PFSK-1 (cell line): Measurements from ENCODE around the gene RAD51B.

Experiments used
- FOXP2 ChIP-seq: optimal IDR thresholded peaks from 2 replicates; pipeline ENCODE3; 2011; ENCODE audit warnings: borderline replicate concordance, control low read depth, inconsistent platforms; ENCODE audit not compliant: insufficient read depth; ENCODE audit errors: extremely low read length, extremely low read depth
- POLR2AphosphoS5 ChIP-seq: IDR thresholded peaks from 2 replicates; pipeline ENCODE4 v1.6.1; 2012; ENCODE audit warnings: low read depth, mild to moderate bottlenecking, control low read depth, low read length, moderate library complexity
- SIN3A ChIP-seq: IDR thresholded peaks from 2 replicates; pipeline ENCODE4 v1.6.1; 2012; ENCODE audit warnings: mild to moderate bottlenecking, low read length, moderate library complexity, borderline replicate concordance; ENCODE audit not compliant: insufficient read depth
- TAF1 ChIP-seq: IDR thresholded peaks from 2 replicates; pipeline ENCODE4 v1.6.1; 2012; ENCODE audit warnings: low read length, control low read depth, borderline replicate concordance; ENCODE audit not compliant: insufficient read depth
- TF ChIP-seq, protein P1 (sequence below), 2 experiments: IDR thresholded peaks; 2 replicates each; pipeline versions ENCODE4 v1.6.1 to v1.8.0; 2011 to 2012; ENCODE audit warnings: low read depth in 2 of 2, low read length in 2 of 2, control low read depth in 1 of 2, inconsistent platforms in 1 of 2, mild to moderate bottlenecking in 1 of 2, moderate library complexity in 1 of 2; ENCODE audit not compliant: insufficient read depth in 1 of 2

The RAD51B gene

DNA sequence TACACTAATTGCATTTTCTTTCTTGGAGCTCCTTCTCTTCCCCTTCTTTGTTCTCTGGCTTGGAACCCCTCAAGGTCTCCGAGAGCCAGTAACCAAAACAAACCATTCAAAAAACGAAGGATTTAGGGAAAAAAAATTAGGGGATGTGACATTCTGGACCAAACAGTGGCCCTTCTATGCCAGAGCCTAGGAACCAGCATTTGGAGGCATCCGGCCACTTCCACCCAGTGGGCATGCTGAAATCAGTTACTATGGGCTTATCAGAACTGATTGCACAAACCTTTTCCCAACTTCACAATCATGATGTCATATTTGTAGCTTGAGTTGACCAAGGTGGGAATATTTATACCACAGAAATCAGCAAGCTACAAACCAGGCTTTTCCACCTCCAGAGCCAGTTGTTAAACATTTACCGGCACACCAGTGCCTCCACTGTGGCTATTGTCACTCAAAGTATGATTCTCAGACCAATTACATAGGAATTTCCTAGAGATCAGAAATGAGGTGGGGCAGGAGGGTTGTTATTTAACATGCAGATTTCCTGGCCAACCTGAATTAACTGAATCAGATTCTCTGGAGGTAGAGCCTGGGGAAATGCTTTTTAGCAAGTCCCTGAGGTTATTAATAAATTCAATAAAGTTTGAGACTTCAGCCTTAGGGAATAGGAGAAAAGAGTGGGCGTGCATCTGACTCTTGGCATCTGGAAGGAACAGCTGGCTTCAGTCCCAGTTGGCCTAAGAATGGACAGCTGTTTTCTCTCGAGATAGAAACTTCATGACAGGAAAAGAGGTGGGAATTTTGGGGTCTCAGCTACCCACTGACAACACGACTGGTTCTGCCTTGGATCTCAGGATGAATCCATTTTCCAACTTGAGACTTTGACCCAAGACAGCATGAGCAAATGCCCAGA, 699.4 kb downstream of the RAD51B start:
- TF ChIP-seq POLR2AphosphoS5 (no peak), FOXP2 (no peak), SIN3A (no peak), TAF1 (no peak)
- TF ChIP-seq, protein P1, sequence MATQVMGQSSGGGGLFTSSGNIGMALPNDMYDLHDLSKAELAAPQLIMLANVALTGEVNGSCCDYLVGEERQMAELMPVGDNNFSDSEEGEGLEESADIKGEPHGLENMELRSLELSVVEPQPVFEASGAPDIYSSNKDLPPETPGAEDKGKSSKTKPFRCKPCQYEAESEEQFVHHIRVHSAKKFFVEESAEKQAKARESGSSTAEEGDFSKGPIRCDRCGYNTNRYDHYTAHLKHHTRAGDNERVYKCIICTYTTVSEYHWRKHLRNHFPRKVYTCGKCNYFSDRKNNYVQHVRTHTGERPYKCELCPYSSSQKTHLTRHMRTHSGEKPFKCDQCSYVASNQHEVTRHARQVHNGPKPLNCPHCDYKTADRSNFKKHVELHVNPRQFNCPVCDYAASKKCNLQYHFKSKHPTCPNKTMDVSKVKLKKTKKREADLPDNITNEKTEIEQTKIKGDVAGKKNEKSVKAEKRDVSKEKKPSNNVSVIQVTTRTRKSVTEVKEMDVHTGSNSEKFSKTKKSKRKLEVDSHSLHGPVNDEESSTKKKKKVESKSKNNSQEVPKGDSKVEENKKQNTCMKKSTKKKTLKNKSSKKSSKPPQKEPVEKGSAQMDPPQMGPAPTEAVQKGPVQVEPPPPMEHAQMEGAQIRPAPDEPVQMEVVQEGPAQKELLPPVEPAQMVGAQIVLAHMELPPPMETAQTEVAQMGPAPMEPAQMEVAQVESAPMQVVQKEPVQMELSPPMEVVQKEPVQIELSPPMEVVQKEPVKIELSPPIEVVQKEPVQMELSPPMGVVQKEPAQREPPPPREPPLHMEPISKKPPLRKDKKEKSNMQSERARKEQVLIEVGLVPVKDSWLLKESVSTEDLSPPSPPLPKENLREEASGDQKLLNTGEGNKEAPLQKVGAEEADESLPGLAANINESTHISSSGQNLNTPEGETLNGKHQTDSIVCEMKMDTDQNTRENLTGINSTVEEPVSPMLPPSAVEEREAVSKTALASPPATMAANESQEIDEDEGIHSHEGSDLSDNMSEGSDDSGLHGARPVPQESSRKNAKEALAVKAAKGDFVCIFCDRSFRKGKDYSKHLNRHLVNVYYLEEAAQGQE (IDR thresholded peaks at IDR 0.05; ENCODE audit: insufficient read depth in 1 of 2, low read depth in 2 of 2, low read length in 2 of 2), result no peak

DNA sequence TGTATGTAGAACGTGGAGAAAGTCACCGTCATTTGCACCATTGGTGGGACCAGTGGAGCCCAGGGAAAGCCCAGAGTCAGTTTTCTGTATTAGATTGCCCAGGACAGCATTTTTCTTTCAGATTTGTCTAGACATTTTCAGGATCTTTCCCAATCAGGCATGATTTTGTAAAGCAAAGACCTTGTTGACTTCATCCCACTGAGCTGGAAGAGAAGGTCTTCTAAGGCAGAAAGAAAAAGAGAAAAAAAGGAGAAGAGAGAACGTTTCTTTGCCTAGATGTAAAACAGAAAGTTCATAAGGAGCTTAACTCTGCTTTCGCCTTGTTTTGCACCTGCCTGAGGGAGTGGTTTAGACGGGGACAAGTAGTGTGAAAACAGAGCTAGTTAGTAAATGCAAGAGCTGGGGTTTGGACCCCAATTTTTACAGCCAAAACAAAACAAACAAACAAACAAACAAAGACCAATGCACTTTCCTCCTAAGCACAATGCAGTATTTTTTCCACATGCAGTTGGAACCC, 700.1 kb downstream of the RAD51B start:
- no peak for TF ChIP-seq POLR2AphosphoS5
- no peak for TF ChIP-seq TAF1
- no peak for TF ChIP-seq FOXP2
- TF ChIP-seq, protein P1 (IDR thresholded peaks at IDR 0.05; ENCODE audit: insufficient read depth in 1 of 2, low read depth in 2 of 2, low read length in 2 of 2), result no peak
- no peak for TF ChIP-seq SIN3A

DNA sequence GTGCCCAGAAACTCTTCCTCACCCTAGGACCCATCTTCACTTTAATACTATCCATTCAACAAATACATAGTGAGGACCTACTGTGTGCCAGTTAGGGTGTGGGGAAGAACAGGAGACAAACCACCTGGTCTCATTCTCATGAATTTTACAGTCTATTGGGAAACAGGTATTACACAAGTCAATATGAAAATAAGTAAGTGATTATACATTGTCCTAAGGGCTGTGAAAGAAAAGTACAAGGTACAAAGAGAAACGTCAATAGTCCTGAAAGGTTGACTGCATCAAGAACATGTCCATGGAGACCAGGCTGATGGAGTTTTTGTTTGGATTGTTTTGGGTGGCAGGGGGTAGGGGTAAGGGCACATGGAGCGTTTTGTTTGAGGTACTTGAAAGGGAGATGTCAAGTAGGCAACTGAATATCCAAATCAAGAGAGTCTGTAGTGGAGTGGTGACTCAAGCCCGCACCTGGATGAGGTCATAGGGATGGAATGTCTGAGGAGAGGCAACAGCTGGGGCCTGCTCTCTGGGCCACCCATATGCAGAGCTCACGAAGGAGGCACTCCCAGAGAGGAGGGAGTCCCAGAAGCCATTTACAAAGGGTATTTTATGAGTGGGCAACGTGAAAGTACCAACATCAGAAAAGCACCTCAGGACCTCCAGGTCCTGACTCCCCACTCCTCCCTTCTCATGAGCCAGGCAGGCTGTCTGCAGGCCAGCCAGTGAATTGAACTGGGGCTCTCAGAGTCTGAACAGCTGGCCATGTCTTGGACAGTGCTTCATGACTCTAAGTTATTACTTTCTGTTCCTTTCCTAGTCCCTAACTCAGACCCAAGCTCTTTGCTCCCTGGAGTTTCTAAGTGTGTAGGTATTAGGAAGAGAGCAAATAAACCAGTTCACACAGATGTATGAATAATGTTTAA, 701.3 kb downstream of the RAD51B start:
- TF ChIP-seq FOXP2 (no peak), POLR2AphosphoS5 (no peak), TAF1 (no peak), SIN3A (no peak)
- TF ChIP-seq, protein P1 (IDR thresholded peaks at IDR 0.05; ENCODE audit: insufficient read depth in 1 of 2, low read depth in 2 of 2, low read length in 2 of 2), result no peak

DNA sequence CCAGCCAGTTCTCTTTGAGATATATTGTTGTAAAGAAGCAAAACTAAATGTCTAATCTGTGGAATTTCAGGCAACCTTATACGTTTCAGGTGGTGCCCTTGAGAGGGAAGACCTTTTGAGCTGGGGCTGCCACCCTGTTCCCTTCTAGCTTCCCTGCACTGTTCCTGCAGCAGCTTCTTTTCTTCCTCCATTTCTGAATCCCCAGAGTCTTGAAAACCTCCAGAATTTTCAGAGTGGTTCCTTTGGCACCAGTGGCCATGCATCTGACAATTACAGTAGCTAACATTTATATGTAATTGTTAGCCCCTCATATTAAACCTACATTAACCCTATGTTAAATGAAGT, 702.0 kb downstream of the RAD51B start:
- TF ChIP-seq TAF1 (no peak), SIN3A (no peak), POLR2AphosphoS5 (no peak), FOXP2 (no peak)
- TF ChIP-seq, protein P1 (IDR thresholded peaks at IDR 0.05; ENCODE audit: insufficient read depth in 1 of 2, low read depth in 2 of 2, low read length in 2 of 2), result no peak
